Activated B cell treated with CpG ODN at 0.5 μM for 24 hours (primary cell): ENCODE measurements around the gene KRTAP24-1. TPM values are rescaled to one million over a fixed set of nuclear protein-coding genes. Genes with fewer than 3 reads are reported as not detected.

Experiments used
- ATAC-seq: fragments of 200-7000 bp; cut with Tn5 transposase; one replicate; pipeline ENCODE4 v1.10.0; 2021; ENCODE audit warnings: low read depth, mild to moderate bottlenecking, moderate library complexity
- CTCF ChIA-PET: fragments of 350-600 bp; sonication (Branson Sonifier 250); formaldehyde crosslinking; loops from one replicate; lab custom pipeline; 2021; ENCODE audit warnings: antibody characterized with exemption; lab: Charles Lee
- POLR2A ChIA-PET: fragments of 350-600 bp; sonication (Branson Sonifier 250); formaldehyde crosslinking; loops from one replicate; lab custom pipeline; 2021; ENCODE audit warnings: antibody characterized with exemption; lab: Charles Lee
- DNase-seq: peaks from one replicate; pipeline ENCODE4 v3.0.0; 2022
- H3K27ac Mint-ChIP-seq: one replicate; pipeline ENCODE4 v1.8.0; 2020; ENCODE audit warnings: mixed read lengths
- H3K27me3 Mint-ChIP-seq: one replicate; pipeline ENCODE4 v1.8.0; 2021; ENCODE audit warnings: mixed read lengths
- H3K36me3 Mint-ChIP-seq: one replicate; pipeline ENCODE4 v1.8.0; 2021; ENCODE audit warnings: low read depth, mixed read lengths
- H3K4me1 Mint-ChIP-seq: one replicate; pipeline ENCODE4 v1.8.0; 2021; ENCODE audit warnings: mixed read lengths
- H3K4me3 Mint-ChIP-seq: one replicate; pipeline ENCODE4 v1.8.0; 2020; ENCODE audit warnings: mild to moderate bottlenecking, mixed read lengths
- H3K9me3 Mint-ChIP-seq: one replicate; pipeline ENCODE4 v1.8.0; 2020; ENCODE audit warnings: mixed read lengths
- intact Hi-C: fragments of 100-400 bp; cut with micrococcal nuclease; formaldehyde crosslinking; loops from one replicate; pipeline ENCODE4 v1.15.1; 2024
- total RNA-seq: library from RNA; stranded (reverse); gene quantifications from 2 replicates; pipeline ENCODE4 v1.2.3, GENCODE V29; 2022
- TF ChIP-seq, protein P1 (sequence below): fragments of 200-600 bp; IDR thresholded peaks from one replicate; pipeline ENCODE4 v1.8.0; 2022; ENCODE audit warnings: antibody characterized with exemption, mild to moderate bottlenecking

KRTAP24-1 gene, protein sequence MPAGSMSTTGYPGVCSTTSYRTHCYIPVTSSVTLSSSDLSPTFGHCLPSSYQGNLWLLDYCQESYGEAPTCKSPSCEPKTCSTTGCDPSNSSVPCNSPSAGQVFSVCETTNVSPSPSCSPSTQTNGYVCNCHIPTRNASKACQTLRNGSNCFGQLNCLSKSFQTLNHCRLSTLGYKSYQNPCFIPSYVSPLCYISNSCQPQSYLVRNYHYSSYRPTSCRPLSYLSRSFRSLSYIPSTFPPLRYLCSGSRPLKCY
- total RNA-seq, result not detected in 2 replicates

DNA sequence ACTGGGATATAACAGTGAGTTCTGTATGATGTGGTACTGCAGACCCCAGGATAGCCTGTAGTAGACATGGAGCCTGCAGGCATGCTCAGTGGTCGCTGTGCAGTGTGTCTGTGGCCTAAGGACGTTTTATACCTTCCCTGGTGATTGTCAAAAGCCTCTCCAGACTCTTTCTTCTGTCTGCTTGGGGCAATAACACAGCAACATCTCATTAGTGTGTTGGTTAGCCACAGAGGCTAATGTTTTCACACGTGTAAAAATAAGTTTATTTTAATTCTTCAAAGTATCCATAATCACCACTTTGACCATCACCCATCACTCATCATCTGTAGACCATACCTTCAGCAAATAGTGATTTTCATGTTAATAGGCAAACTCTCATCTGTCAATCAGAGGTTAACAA, at the start of gene KRTAP24-1:
Gene KRTAP24-1 (minus strand): TSS at position 101 of the 400 bp plus-strand sequence. CDS start 18 bp downstream, at position 83.
- POLR2A ChIA-PET, result no interaction called here
- no peaks in the 10 kb centered on the region for H3K27me3 Mint-ChIP-seq

DNA sequence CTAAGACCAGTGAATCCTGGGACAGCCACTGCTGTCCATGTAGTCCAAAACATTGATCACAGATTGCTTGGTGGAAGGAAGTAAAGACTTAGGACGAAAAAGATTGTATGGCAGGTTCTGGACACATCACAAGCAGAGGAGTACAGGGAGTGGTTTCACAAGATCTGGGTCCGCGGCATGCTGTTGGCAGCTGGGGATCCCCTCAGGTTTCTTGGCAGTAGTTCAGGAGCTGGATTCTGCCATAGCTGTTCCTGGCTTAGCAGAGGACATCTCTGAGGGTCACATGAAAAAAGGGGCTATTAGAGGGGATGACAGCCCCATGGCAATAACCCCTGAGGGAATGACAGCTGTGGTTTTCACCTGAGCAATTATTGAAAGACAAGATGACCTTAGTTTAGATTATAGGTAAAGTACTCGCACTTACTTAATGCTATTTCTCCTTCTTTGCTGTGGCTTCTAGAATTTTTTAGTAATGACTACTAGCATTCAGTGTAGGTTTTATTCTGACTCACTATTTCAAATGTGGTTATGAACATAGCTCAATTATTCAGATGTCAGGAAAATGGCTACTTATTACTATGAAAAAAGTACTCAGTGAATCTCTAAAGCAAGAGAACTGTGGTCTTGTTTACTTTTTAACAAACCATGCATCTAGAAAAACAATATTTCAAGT, 46.6 kb upstream of the KRTAP24-1 start:
- Mint-ChIP-seq H3K4me1 (no peaks in the 10 kb centered on the region), H3K27ac (no peak overlapping the region), H3K9me3 (peaks cover 15% of the 10 kb centered on the region), H3K27me3 (no peaks in the 10 kb centered on the region), H3K36me3 (no peaks in the 10 kb centered on the region), H3K4me3 (no peak overlapping the region)
- intact Hi-C loops, result no loop called here
- POLR2A ChIA-PET, result no interaction called here
- ATAC-seq, result no peak
- TF ChIP-seq, protein P1, sequence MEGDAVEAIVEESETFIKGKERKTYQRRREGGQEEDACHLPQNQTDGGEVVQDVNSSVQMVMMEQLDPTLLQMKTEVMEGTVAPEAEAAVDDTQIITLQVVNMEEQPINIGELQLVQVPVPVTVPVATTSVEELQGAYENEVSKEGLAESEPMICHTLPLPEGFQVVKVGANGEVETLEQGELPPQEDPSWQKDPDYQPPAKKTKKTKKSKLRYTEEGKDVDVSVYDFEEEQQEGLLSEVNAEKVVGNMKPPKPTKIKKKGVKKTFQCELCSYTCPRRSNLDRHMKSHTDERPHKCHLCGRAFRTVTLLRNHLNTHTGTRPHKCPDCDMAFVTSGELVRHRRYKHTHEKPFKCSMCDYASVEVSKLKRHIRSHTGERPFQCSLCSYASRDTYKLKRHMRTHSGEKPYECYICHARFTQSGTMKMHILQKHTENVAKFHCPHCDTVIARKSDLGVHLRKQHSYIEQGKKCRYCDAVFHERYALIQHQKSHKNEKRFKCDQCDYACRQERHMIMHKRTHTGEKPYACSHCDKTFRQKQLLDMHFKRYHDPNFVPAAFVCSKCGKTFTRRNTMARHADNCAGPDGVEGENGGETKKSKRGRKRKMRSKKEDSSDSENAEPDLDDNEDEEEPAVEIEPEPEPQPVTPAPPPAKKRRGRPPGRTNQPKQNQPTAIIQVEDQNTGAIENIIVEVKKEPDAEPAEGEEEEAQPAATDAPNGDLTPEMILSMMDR, result no peak
- CTCF ChIA-PET, result no interaction called here
- DNase-seq, result no peak

More for the DNA sequence above, at the start of gene KRTAP24-1:
- TF ChIP-seq, protein P1, result no peak
- Mint-ChIP-seq H3K27ac (no peak within 1 kb of the TSS), H3K9me3 (peaks cover 2% of the 10 kb centered on the region), H3K36me3 (no peaks in the 10 kb centered on the region), H3K4me3 (no peak within 1 kb of the TSS), H3K4me1 (no peaks in the 10 kb centered on the region)
- CTCF ChIA-PET, result no interaction called here
- no peak for DNase-seq
- intact Hi-C loops, result no loop called here
- ATAC-seq, result no peak

GRCh38 chr21:30326390-30326789, 43.6 kb upstream of the KRTAP24-1 start:
- ATAC-seq, result no peak
- DNase-seq, result no peak
- intact Hi-C loops, result no loop called here
- H3K27ac Mint-ChIP-seq, result no peak overlapping the region
- peaks cover 16% of the 10 kb centered on the region for H3K9me3 Mint-ChIP-seq
- H3K36me3 Mint-ChIP-seq, result no peaks in the 10 kb centered on the region
- no peaks in the 10 kb centered on the region for H3K27me3 Mint-ChIP-seq
- no peak overlapping the region for H3K4me3 Mint-ChIP-seq
- H3K4me1 Mint-ChIP-seq, result no peaks in the 10 kb centered on the region
- TF ChIP-seq, protein P1, result no peak
- ChIA-PET POLR2A (no interaction called here), CTCF (no interaction called here)

GRCh38 chr21:30320215-30320614, 37.5 kb upstream of the KRTAP24-1 start, which contains the start of gene KRTAP26-1:
KRTAP26-1 (minus strand) TSS chr21:30320315; CDS start chr21:30320035, 280 bp downstream.
- TF ChIP-seq, protein P1, result no peak
- H3K27ac Mint-ChIP-seq, result no peak within 1 kb of the TSS
- intact Hi-C loops, result no loop called here
- POLR2A ChIA-PET, result no interaction called here
- ATAC-seq, result no peak
- no peaks in the 10 kb centered on the region for H3K27me3 Mint-ChIP-seq
- no peaks in the 10 kb centered on the region for H3K36me3 Mint-ChIP-seq
- no peak for DNase-seq
- H3K4me3 Mint-ChIP-seq, result no peak within 1 kb of the TSS
- no peaks in the 10 kb centered on the region for H3K4me1 Mint-ChIP-seq
- CTCF ChIA-PET, result no interaction called here
- H3K9me3 Mint-ChIP-seq, result peaks cover 7% of the 10 kb centered on the region

GRCh38 chr21:30315701-30316100, 33.0 kb upstream of the KRTAP24-1 start:
- no peak for ATAC-seq
- Mint-ChIP-seq H3K36me3 (no peaks in the 10 kb centered on the region), H3K27me3 (no peaks in the 10 kb centered on the region), H3K9me3 (no peaks in the 10 kb centered on the region), H3K4me1 (no peaks in the 10 kb centered on the region), H3K27ac (no peak overlapping the region), H3K4me3 (no peak overlapping the region)
- DNase-seq, result no peak
- TF ChIP-seq, protein P1, result no peak
- intact Hi-C loops, result no loop called here
- POLR2A ChIA-PET, result no interaction called here
- CTCF ChIA-PET, result no interaction called here
